Measurements from ENCODE around the gene STXBP1. TPM values are rescaled to one million over a fixed set of nuclear protein-coding genes. Genes with fewer than 3 reads are reported as not detected.

Gene STXBP1
- total and polyA plus RNA-seq, 2 donors (not counting 3 experiments of a cell fraction or from before 2014, with no cell fraction given): 18.8 to 51.3 TPM

DNA sequence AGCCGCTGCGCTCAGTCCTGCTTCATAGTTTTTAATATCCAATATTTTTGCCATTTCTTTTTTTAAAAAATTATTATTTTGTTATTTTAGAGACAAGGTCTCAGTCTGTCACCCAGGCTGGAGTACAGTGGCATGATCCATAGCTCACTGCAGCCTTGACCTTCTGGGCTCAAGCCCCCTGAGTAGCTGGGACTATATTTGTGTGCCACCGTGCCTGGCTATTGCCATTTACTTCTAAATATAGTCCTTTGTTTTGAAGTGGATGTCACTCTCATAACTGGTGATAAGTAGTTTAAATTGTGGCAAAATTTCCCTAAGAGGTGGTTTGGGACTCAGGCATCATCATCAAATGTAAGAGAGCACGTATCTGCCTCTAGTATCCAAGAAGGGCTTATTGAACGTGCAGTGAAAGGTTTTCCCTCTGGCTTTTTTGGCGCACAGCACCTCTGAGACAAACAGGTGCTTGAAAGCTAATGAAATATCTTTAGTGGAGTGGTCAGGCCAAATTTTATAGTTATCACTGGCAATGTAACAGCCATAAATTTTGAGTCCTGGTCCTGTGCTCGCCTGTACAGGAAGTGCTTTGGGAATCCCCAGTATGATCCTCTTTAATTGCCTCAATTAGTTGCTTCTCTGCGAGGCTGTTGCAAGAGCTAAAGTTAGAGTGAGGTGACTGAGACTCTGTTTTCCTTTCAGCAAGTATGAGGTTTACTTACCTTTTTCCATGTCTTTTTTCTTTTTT is 14.8 kb downstream of the STXBP1 start:
- dilution Hi-C loops (cut with MboI; ENCODE audit: extremely low pct_ligation_motif_present, low sequenced_read_pairs): no loop called here
- Histone ChIP-seq H3K4me3 (replicated peaks in 1 of 3; ENCODE audit: insufficient read depth in 1 of 3, low read depth in 1 of 3, low read length in 3 of 3) (no peak overlapping the region), H3K27me3 (ENCODE audit: control insufficient read depth in 2 of 2, insufficient read depth in 2 of 2, low read length in 2 of 2) (no peaks in the 10 kb centered on the region), H4K20me1 (replicated peaks; ENCODE audit: control insufficient read depth, extremely low read depth, insufficient read depth, low read length) (no peaks in the 10 kb centered on the region), H3K9me1 (replicated peaks; ENCODE audit: control insufficient read depth, extremely low read depth, insufficient read depth, low read length) (no peaks in the 10 kb centered on the region), H3K27ac (ENCODE audit: insufficient read depth, low read depth, low read length) (no peak overlapping the region), H3K36me3 (ENCODE audit: control insufficient read depth in 2 of 2, extremely low read depth in 1 of 2, insufficient read depth in 2 of 2, low read length in 2 of 2) (no peaks in the 10 kb centered on the region), H3K4me1 (ENCODE audit: control insufficient read depth, extremely low read depth, insufficient read depth, low read length) (no peaks in the 10 kb centered on the region), H3K9ac (replicated peaks; ENCODE audit: extremely low read depth, insufficient read depth, low read length) (no peak overlapping the region), H3K4me2 (ENCODE audit: insufficient read depth, low read length) (no peak overlapping the region), H2AFZ (ENCODE audit: low read depth, low read length) (no peak overlapping the region), H3K79me2 (ENCODE audit: control insufficient read depth, insufficient read depth, low read length) (no peaks in the 10 kb centered on the region), H3K9me3 (replicated peaks; ENCODE audit: control insufficient read depth, insufficient read depth, low read length) (no peaks in the 10 kb centered on the region)
- DNase-seq (ENCODE audit: low read depth, low spot score) (no peak), FAIRE-seq (no peak)
- TF ChIP-seq POLR2A (IDR thresholded peaks at IDR 0.05; ENCODE audit: low read depth, low read length) (no peak), FOS (IDR thresholded peaks at IDR 0.05; ENCODE audit: borderline replicate concordance, insufficient read depth, low read length) (no peak)
- TF ChIP-seq, protein P1, sequence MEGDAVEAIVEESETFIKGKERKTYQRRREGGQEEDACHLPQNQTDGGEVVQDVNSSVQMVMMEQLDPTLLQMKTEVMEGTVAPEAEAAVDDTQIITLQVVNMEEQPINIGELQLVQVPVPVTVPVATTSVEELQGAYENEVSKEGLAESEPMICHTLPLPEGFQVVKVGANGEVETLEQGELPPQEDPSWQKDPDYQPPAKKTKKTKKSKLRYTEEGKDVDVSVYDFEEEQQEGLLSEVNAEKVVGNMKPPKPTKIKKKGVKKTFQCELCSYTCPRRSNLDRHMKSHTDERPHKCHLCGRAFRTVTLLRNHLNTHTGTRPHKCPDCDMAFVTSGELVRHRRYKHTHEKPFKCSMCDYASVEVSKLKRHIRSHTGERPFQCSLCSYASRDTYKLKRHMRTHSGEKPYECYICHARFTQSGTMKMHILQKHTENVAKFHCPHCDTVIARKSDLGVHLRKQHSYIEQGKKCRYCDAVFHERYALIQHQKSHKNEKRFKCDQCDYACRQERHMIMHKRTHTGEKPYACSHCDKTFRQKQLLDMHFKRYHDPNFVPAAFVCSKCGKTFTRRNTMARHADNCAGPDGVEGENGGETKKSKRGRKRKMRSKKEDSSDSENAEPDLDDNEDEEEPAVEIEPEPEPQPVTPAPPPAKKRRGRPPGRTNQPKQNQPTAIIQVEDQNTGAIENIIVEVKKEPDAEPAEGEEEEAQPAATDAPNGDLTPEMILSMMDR (IDR thresholded peaks at IDR 0.05; ENCODE audit: extremely low read depth in 1 of 2, insufficient read depth in 1 of 2, low read depth in 1 of 2, low read length in 2 of 2): no peak
- ChIA-PET POLR2A (no interaction called here), CTCF (no interaction called here)
- no TSS peak for BruUV-seq (replicated peaks)
- intact Hi-C loops (cut with micrococcal nuclease): no loop called here

DNA sequence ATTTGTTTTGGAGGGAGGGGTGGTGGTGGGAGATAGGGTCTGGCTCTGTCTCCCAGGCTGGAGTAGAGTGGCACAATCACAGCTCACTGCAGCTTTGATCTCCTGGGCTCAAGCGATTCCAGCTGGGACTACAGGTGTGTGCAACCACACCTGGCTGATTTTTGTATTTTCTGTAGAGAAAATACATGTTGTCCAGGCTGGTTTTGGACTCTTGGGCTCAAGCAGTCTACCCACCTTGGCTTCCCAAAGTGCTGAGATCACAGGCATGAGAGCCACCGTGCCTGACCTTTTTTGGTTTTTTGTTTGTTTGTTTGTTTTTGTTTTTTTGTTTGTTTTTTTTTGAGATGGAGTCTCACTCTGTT is 15.4 kb downstream of the STXBP1 start:
- CTCF ChIA-PET: no interaction called here
- dilution Hi-C loops (cut with MboI; ENCODE audit: extremely low pct_ligation_motif_present, low sequenced_read_pairs): no loop called here
- BruUV-seq (replicated peaks): no TSS peak

More for the DNA sequence above, 15.4 kb downstream of the STXBP1 start:
- intact Hi-C loops (cut with micrococcal nuclease): no loop called here
- DNase-seq (ENCODE audit: low read depth, low spot score) (no peak), FAIRE-seq (no peak)
- H4K20me1 ChIP-seq (replicated peaks; ENCODE audit: control insufficient read depth, extremely low read depth, insufficient read depth, low read length): no peaks in the 10 kb centered on the region
- no peak overlapping the region for H3K4me2 ChIP-seq (ENCODE audit: insufficient read depth, low read length)
- TF ChIP-seq JUN (IDR thresholded peaks at IDR 0.05; ENCODE audit: borderline replicate concordance, insufficient read depth, insufficient read length, low read depth) (no peak), POLR2A (IDR thresholded peaks at IDR 0.05; ENCODE audit: low read depth, low read length) (no peak), POLR2AphosphoS5 (IDR thresholded peaks at IDR 0.05; ENCODE audit: insufficient read depth, low read depth, low read length) (no peak), MYC (IDR thresholded peaks at IDR 0.05; ENCODE audit: low read depth, low read length) (no peak), EZH2 (IDR thresholded peaks at IDR 0.05; ENCODE audit: borderline replicate concordance, low read depth, low read length, severe bottlenecking) (no peak), FOS (IDR thresholded peaks at IDR 0.05; ENCODE audit: borderline replicate concordance, insufficient read depth, low read length) (no peak), GATA2 (IDR thresholded peaks at IDR 0.05; ENCODE audit: insufficient read depth, insufficient read length, low read depth, low read length) (no peak)
- TF ChIP-seq, protein P2, sequence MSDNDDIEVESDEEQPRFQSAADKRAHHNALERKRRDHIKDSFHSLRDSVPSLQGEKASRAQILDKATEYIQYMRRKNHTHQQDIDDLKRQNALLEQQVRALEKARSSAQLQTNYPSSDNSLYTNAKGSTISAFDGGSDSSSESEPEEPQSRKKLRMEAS (IDR thresholded peaks at IDR 0.05; ENCODE audit: insufficient read depth, insufficient read length): no peak
- TF ChIP-seq, protein P1 (IDR thresholded peaks at IDR 0.05; ENCODE audit: extremely low read depth in 1 of 2, insufficient read depth in 1 of 2, low read depth in 1 of 2, low read length in 2 of 2): no peak
- POLR2A ChIA-PET: no interaction called here
- H3K9me3 ChIP-seq (replicated peaks; ENCODE audit: control insufficient read depth, insufficient read depth, low read length): no peaks in the 10 kb centered on the region
- H3K27me3 ChIP-seq (ENCODE audit: control insufficient read depth in 2 of 2, insufficient read depth in 2 of 2, low read length in 2 of 2): no peaks in the 10 kb centered on the region
- no peaks in the 10 kb centered on the region for H3K36me3 ChIP-seq (ENCODE audit: control insufficient read depth in 2 of 2, extremely low read depth in 1 of 2, insufficient read depth in 2 of 2, low read length in 2 of 2)
- no peaks in the 10 kb centered on the region for H3K79me2 ChIP-seq (ENCODE audit: control insufficient read depth, insufficient read depth, low read length)
- no peak overlapping the region for H3K4me3 ChIP-seq (replicated peaks in 1 of 3; ENCODE audit: insufficient read depth in 1 of 3, low read depth in 1 of 3, low read length in 3 of 3)
- no peak overlapping the region for H3K9ac ChIP-seq (replicated peaks; ENCODE audit: extremely low read depth, insufficient read depth, low read length)
- H3K9me1 ChIP-seq (replicated peaks; ENCODE audit: control insufficient read depth, extremely low read depth, insufficient read depth, low read length): no peaks in the 10 kb centered on the region
- no peak overlapping the region for H2AFZ ChIP-seq (ENCODE audit: low read depth, low read length)
- H3K27ac ChIP-seq (ENCODE audit: insufficient read depth, low read depth, low read length): no peak overlapping the region
- H3K4me1 ChIP-seq (ENCODE audit: control insufficient read depth, extremely low read depth, insufficient read depth, low read length): peaks cover under 1% of the 10 kb centered on the region

Measured in endothelial cell of umbilical vein (primary cell).